GM18508 (cell line): ENCODE data around the gene CFAP69.

Experiments
- ATAC-seq: cut with Tn5 transposase; IDR thresholded peaks from one replicate; pipeline ENCODE4 v1.9.1; 2021; ENCODE audit warnings: moderate number of reproducible peaks; ENCODE audit not compliant: insufficient read depth, unreplicated experiment

The CFAP69 gene

GRCh38 chr7:90267263-90267858, 22.4 kb downstream of the CFAP69 start:
- ATAC-seq, result no peak

- ATAC-seq, result no peak
Measured at GRCh38 chr7:90269163-90269562, 24.2 kb downstream of the CFAP69 start.

GRCh38 chr7:90270431-90271178, 25.6 kb downstream of the CFAP69 start:
- ATAC-seq, result no peak

- no peak for ATAC-seq
Measured at GRCh38 chr7:90271753-90272152, 26.8 kb downstream of the CFAP69 start.

GRCh38 chr7:90272242-90272641, 27.3 kb downstream of the CFAP69 start:
- no peak for ATAC-seq

- ATAC-seq, result no peak
Measured at GRCh38 chr7:90274161-90274560, 29.2 kb downstream of the CFAP69 start.

- ATAC-seq, result no peak
Measured at GRCh38 chr7:90276033-90276728, 31.2 kb downstream of the CFAP69 start.

- no peak for ATAC-seq
Measured at GRCh38 chr7:90288154-90288553, 43.2 kb downstream of the CFAP69 start.

- no peak for ATAC-seq
Measured at GRCh38 chr7:90290244-90291113, 45.5 kb downstream of the CFAP69 start.

GRCh38 chr7:90298145-90299038, 53.4 kb downstream of the CFAP69 start:
- ATAC-seq, result no peak

GRCh38 chr7:90303241-90303640, 58.3 kb downstream of the CFAP69 start:
- ATAC-seq, result no peak

- ATAC-seq, result no peak
Measured at GRCh38 chr7:90309872-90310271, 64.9 kb downstream of the CFAP69 start.

GRCh38 chr7:90311175-90311574, 66.2 kb downstream of the CFAP69 start:
- ATAC-seq, result no peak

- ATAC-seq, result no peak
Measured at GRCh38 chr7:90312745-90313144, 67.8 kb downstream of the CFAP69 start.

- no peak for ATAC-seq
Measured at GRCh38 chr7:90313907-90314306, 68.9 kb downstream of the CFAP69 start.

GRCh38 chr7:90320014-90320413, 75.0 kb downstream of the CFAP69 start:
- no peak for ATAC-seq

GRCh38 chr7:90320418-90320800, 75.4 kb downstream of the CFAP69 start:
- no peak for ATAC-seq

- no peak for ATAC-seq
Measured at GRCh38 chr7:90320801-90321494, 76.0 kb downstream of the CFAP69 start, which contains the start of gene FAM237B. TSS of gene FAM237B (minus strand) at chr7:90321304. CDS start at chr7:90319748, 1,556 bp downstream.

GRCh38 chr7:90322837-90323236, 77.9 kb downstream of the CFAP69 start:
- ATAC-seq, result no peak
